ENCODE measurements around the gene GATA1.
"Not testable (repeated sequence)": the region's sequence is repeated elsewhere in the genome, so short reads cannot be mapped to it uniquely, and the experiment has no call there.

Gene GATA1

GRCh38 chrX:48814722-48815121, 28.3 kb downstream of the GATA1 start:
- no peak for TF ChIP-seq CTCF (IDR thresholded peaks at IDR 0.05)
- TF ChIP-seq ZFX (IDR thresholded peaks at IDR 0.05; ENCODE audit: borderline replicate concordance), result no peak
- H3K27ac ChIP-seq, result no peak overlapping the region

GRCh38 chrX:48815266-48815665, 28.9 kb downstream of the GATA1 start:
- TF ChIP-seq ZFX (IDR thresholded peaks at IDR 0.05; ENCODE audit: borderline replicate concordance) (no peak), CTCF (IDR thresholded peaks at IDR 0.05) (no peak)
- H3K27ac ChIP-seq, result no peak overlapping the region

- TF ChIP-seq CTCF (IDR thresholded peaks at IDR 0.05), result no peak
- no peak for TF ChIP-seq ZFX (IDR thresholded peaks at IDR 0.05; ENCODE audit: borderline replicate concordance)
- no peak overlapping the region for H3K27ac ChIP-seq
Measured at GRCh38 chrX:48816014-48816810, 29.8 kb downstream of the GATA1 start.

- TF ChIP-seq ZFX (IDR thresholded peaks at IDR 0.05; ENCODE audit: borderline replicate concordance), result no peak
- no peak for TF ChIP-seq CTCF (IDR thresholded peaks at IDR 0.05)
- no peak overlapping the region for H3K27ac ChIP-seq
Measured at GRCh38 chrX:48818098-48818497, 31.7 kb downstream of the GATA1 start.

GRCh38 chrX:48818866-48819265, 32.5 kb downstream of the GATA1 start:
- no peak overlapping the region for H3K27ac ChIP-seq
- no peak for TF ChIP-seq ZFX (IDR thresholded peaks at IDR 0.05; ENCODE audit: borderline replicate concordance)
- no peak for TF ChIP-seq CTCF (IDR thresholded peaks at IDR 0.05)

- H3K27ac ChIP-seq, result not testable (repeated sequence)
Measured at GRCh38 chrX:48819394-48819793, 33.0 kb downstream of the GATA1 start.

- no peak for TF ChIP-seq CTCF (IDR thresholded peaks at IDR 0.05)
- no peak for TF ChIP-seq ZFX (IDR thresholded peaks at IDR 0.05; ENCODE audit: borderline replicate concordance)
- no peak overlapping the region for H3K27ac ChIP-seq
Measured at GRCh38 chrX:48823053-48823452, 36.7 kb downstream of the GATA1 start.

GRCh38 chrX:48824066-48824465, 37.7 kb downstream of the GATA1 start:
- no peak for TF ChIP-seq CTCF (IDR thresholded peaks at IDR 0.05)
- TF ChIP-seq ZFX (IDR thresholded peaks at IDR 0.05; ENCODE audit: borderline replicate concordance), result no peak

More at GRCh38 chrX:48824066-48824465, 37.7 kb downstream of the GATA1 start:
- H3K27ac ChIP-seq, result no peak overlapping the region
